IPS-18a (cell line): ENCODE measurements around the gene CENPA.

Experiments
- H3K27ac ChIP-seq: one replicate; pipeline ENCODE4 v1.5.1; 2013; ENCODE audit warnings: low read length
- H3K27me3 ChIP-seq: one replicate; pipeline ENCODE4 v1.6.1; 2013; ENCODE audit warnings: mild to moderate bottlenecking, low read length; ENCODE audit not compliant: control insufficient read depth, insufficient read depth
- H3K36me3 ChIP-seq: one replicate; pipeline ENCODE4 v1.6.1; 2013; ENCODE audit warnings: low read depth, low read length; ENCODE audit not compliant: control insufficient read depth
- H3K4me1 ChIP-seq: one replicate; pipeline ENCODE4 v1.6.1; 2013; ENCODE audit warnings: low read depth, low read length; ENCODE audit not compliant: control insufficient read depth
- H3K4me3 ChIP-seq: one replicate; pipeline ENCODE4 v1.5.1; 2013; ENCODE audit warnings: low read length
- H3K9ac ChIP-seq: one replicate; pipeline ENCODE4 v1.6.1; 2013; ENCODE audit warnings: mild to moderate bottlenecking, low read length, moderate library complexity
- H3K9me3 ChIP-seq: one replicate; pipeline ENCODE4 v1.6.1; 2013; ENCODE audit warnings: low read depth, low read length; ENCODE audit not compliant: control insufficient read depth

CENPA gene

DNA sequence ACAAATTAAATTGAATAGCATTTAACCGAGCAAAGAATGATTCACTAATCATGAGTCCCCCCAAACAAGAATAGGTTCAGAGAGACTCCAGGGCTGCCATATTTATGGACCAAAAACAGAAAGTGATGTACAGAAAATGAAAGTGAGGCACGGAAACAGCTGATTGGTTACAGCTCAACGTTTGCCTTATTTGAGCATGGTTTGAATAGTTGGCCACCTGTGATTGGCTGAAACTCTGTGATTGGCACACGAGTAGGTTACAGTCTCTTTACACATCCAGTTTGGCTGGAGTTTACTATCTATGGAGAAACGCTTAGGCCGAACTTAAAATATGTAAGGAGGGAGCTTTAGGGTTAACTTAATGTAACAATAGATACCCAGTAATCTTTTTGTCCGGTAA lies 35.1 kb downstream of the CENPA start:
- Histone ChIP-seq H3K9me3 (no peaks in the 10 kb centered on the region), H3K9ac (no peak overlapping the region), H3K27me3 (no peaks in the 10 kb centered on the region), H3K4me1 (no peaks in the 10 kb centered on the region), H3K4me3 (no peak overlapping the region), H3K36me3 (no peaks in the 10 kb centered on the region), H3K27ac (no peak overlapping the region)

DNA sequence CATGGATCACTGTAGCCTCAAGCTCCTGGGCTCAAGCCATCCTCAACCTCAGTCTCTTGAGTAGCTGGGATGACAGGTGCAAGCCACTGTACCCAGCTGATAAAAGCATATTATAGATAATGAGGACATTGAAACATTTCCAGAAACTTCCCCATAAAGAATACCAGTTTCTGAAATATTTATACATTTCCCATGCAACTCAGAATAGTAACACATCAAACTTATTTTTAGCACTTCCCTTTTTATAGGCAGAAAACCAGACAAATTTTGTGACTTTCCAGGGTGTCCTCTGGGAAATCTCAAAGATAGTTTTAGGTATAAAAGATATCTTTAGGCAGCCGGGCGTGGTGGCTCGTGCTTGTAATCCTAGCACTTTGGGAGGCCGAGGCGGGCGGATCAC lies 37.0 kb downstream of the CENPA start:
- no peaks in the 10 kb centered on the region for H3K9me3 ChIP-seq
- no peaks in the 10 kb centered on the region for H3K4me1 ChIP-seq
- H3K36me3 ChIP-seq: no peaks in the 10 kb centered on the region
- H3K27me3 ChIP-seq: no peaks in the 10 kb centered on the region
- no peak overlapping the region for H3K27ac ChIP-seq
- no peak overlapping the region for H3K9ac ChIP-seq
- no peak overlapping the region for H3K4me3 ChIP-seq

GRCh38 chr2:26838121-26838906 lies 52.5 kb downstream of the CENPA start:
- Histone ChIP-seq H3K27me3 (no peaks in the 10 kb centered on the region), H3K9me3 (no peaks in the 10 kb centered on the region), H3K4me3 (no peak overlapping the region), H3K9ac (no peak overlapping the region), H3K4me1 (no peaks in the 10 kb centered on the region), H3K27ac (no peak overlapping the region), H3K36me3 (no peaks in the 10 kb centered on the region)

GRCh38 chr2:26840937-26841610 lies 55.2 kb downstream of the CENPA start:
- no peaks in the 10 kb centered on the region for H3K36me3 ChIP-seq
- H3K27me3 ChIP-seq: peaks cover 14% of the 10 kb centered on the region
- no peak overlapping the region for H3K9ac ChIP-seq
- no peaks in the 10 kb centered on the region for H3K4me1 ChIP-seq
- H3K9me3 ChIP-seq: no peaks in the 10 kb centered on the region
- no peak overlapping the region for H3K4me3 ChIP-seq
- H3K27ac ChIP-seq: no peak overlapping the region

DNA sequence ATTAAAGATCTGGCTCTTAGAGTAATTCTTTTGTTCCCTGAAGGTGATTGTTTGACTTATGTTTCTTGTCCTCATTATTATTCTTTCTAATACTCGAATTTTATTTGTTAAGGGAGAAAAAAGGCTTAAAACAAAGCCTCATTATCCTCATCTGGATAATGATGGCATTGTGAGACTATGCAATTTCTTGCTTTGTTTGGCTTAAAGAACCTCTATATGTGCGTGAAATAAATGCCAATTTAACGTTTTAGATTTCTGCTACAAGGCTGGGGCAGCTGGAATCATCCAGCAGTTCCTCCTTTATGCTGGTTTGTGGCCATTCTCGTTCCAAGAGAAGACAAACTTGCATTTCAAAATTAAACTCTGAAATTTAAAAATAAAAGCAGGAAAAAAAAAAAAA lies 57.2 kb downstream of the CENPA start:
- Histone ChIP-seq H3K9me3 (no peaks in the 10 kb centered on the region), H3K27ac (no peak overlapping the region), H3K36me3 (no peaks in the 10 kb centered on the region), H3K9ac (no peak overlapping the region), H3K4me3 (no peak overlapping the region), H3K4me1 (peaks cover 6% of the 10 kb centered on the region), H3K27me3 (peaks cover 31% of the 10 kb centered on the region)
